ENCODE measurements around the gene IFNG-AS1. TPM values are rescaled to one million over a fixed set of nuclear protein-coding genes. Genes with fewer than 3 reads are reported as not detected.

The IFNG-AS1 gene
- total RNA-seq, 2 experiments from 2014 or later, result 15.7 to 36.8 TPM

- no TSS peak for BruUV-seq (replicated peaks)
- H2AFZ ChIP-seq (ENCODE audit: low read length), result no peak overlapping the region
- H3K27ac ChIP-seq (ENCODE audit: low read depth, low read length, poor library complexity, severe bottlenecking), result no peak overlapping the region
- H3K9me2 ChIP-seq (ENCODE audit: insufficient read depth, low read length), result no peaks in the 10 kb centered on the region
- no peaks in the 10 kb centered on the region for H3K9me3 ChIP-seq (ENCODE audit: low read length)
- H4K20me1 ChIP-seq (ENCODE audit: insufficient read depth, low read length), result no peaks in the 10 kb centered on the region
- POLR2A ChIA-PET, result interaction anchor here (0.7 to 1.2 kb wide), 4 partner anchors 19 to 147 kb away, joined by 3 to 4 read pairs (median 3); no protein-coding TSS in a partner anchor
- no peak overlapping the region for H3K4me3 ChIP-seq (ENCODE audit: low read depth, low read length, poor library complexity, severe bottlenecking)
- no peak overlapping the region for H3K4me2 ChIP-seq (ENCODE audit: low read length)
- CTCF ChIA-PET (ENCODE audit: unreplicated experiment), result no interaction called here
- H3K36me3 ChIP-seq (ENCODE audit: insufficient read depth, low read length), result peaks cover 26% of the 10 kb centered on the region
- DNase-seq (ENCODE audit: low spot score), result no peak
- TF ChIP-seq CTCF (conservative IDR thresholded peaks at IDR 0.05; ENCODE audit: low read length) (no peak), EZH2phosphoT487 (IDR thresholded peaks at IDR 0.05; ENCODE audit: borderline replicate concordance, low read depth, low read length) (no peak)
- intact Hi-C loops (cut with micrococcal nuclease; ENCODE audit: unreplicated experiment), result loop anchor here (10.0 kb wide), 1 partner anchor 682 kb away; no protein-coding TSS in a partner anchor
- no peaks in the 10 kb centered on the region for H3K4me1 ChIP-seq (ENCODE audit: insufficient read depth, low read length, poor library complexity, severe bottlenecking)
- no peaks in the 10 kb centered on the region for H3K79me2 ChIP-seq (ENCODE audit: insufficient read depth, low read depth, low read length)
Measured at GRCh38 chr12:68036642-68037041, 47.4 kb downstream of the IFNG-AS1 start.

GRCh38 chr12:68037616-68038255, 48.5 kb downstream of the IFNG-AS1 start:
- intact Hi-C loops (cut with micrococcal nuclease; ENCODE audit: unreplicated experiment), result loop anchor here (10.0 kb wide), 1 partner anchor 683 kb away; no protein-coding TSS in a partner anchor
- POLR2A ChIA-PET, result interaction anchor here (0.8 to 1.7 kb wide), 6 partner anchors 16 to 185 kb away, joined by 3 to 5 read pairs (median 5); no protein-coding TSS in a partner anchor
- no peaks in the 10 kb centered on the region for H3K4me1 ChIP-seq (ENCODE audit: insufficient read depth, low read length, poor library complexity, severe bottlenecking)
- H3K36me3 ChIP-seq (ENCODE audit: insufficient read depth, low read length), result peaks cover 23% of the 10 kb centered on the region
- H3K4me3 ChIP-seq (ENCODE audit: low read depth, low read length, poor library complexity, severe bottlenecking), result no peak overlapping the region
- no peaks in the 10 kb centered on the region for H3K9me3 ChIP-seq (ENCODE audit: low read length)
- TF ChIP-seq CTCF (conservative IDR thresholded peaks at IDR 0.05; ENCODE audit: low read length), result no peak
- TF ChIP-seq EZH2phosphoT487 (IDR thresholded peaks at IDR 0.05; ENCODE audit: borderline replicate concordance, low read depth, low read length), result no peak
- BruUV-seq (replicated peaks), result no TSS peak
- no peak overlapping the region for H2AFZ ChIP-seq (ENCODE audit: low read length)
- H3K79me2 ChIP-seq (ENCODE audit: insufficient read depth, low read depth, low read length), result no peaks in the 10 kb centered on the region
- H3K9me2 ChIP-seq (ENCODE audit: insufficient read depth, low read length), result no peaks in the 10 kb centered on the region
- H3K27ac ChIP-seq (ENCODE audit: low read depth, low read length, poor library complexity, severe bottlenecking), result no peak overlapping the region
- DNase-seq (ENCODE audit: low spot score), result no peak
- CTCF ChIA-PET (ENCODE audit: unreplicated experiment), result no interaction called here
- no peak overlapping the region for H3K4me2 ChIP-seq (ENCODE audit: low read length)
- no peaks in the 10 kb centered on the region for H4K20me1 ChIP-seq (ENCODE audit: insufficient read depth, low read length)

- peaks cover 23% of the 10 kb centered on the region for H3K36me3 ChIP-seq (ENCODE audit: insufficient read depth, low read length)
- BruUV-seq (replicated peaks), result no TSS peak
Measured at GRCh38 chr12:68038650-68039049, 49.4 kb downstream of the IFNG-AS1 start.

More at GRCh38 chr12:68038650-68039049, 49.4 kb downstream of the IFNG-AS1 start:
- intact Hi-C loops (cut with micrococcal nuclease; ENCODE audit: unreplicated experiment), result loop anchor here (10.0 kb wide), 1 partner anchor 684 kb away; no protein-coding TSS in a partner anchor
- no peak for TF ChIP-seq EZH2phosphoT487 (IDR thresholded peaks at IDR 0.05; ENCODE audit: borderline replicate concordance, low read depth, low read length)
- no peak for TF ChIP-seq CTCF (conservative IDR thresholded peaks at IDR 0.05; ENCODE audit: low read length)
- no peaks in the 10 kb centered on the region for H3K9me3 ChIP-seq (ENCODE audit: low read length)
- no peak overlapping the region for H3K4me2 ChIP-seq (ENCODE audit: low read length)
- H3K4me1 ChIP-seq (ENCODE audit: insufficient read depth, low read length, poor library complexity, severe bottlenecking), result no peaks in the 10 kb centered on the region
- H3K4me3 ChIP-seq (ENCODE audit: low read depth, low read length, poor library complexity, severe bottlenecking), result no peak overlapping the region
- DNase-seq (ENCODE audit: low spot score), result no peak
- no peaks in the 10 kb centered on the region for H3K9me2 ChIP-seq (ENCODE audit: insufficient read depth, low read length)
- no peak overlapping the region for H2AFZ ChIP-seq (ENCODE audit: low read length)
- POLR2A ChIA-PET, result interaction anchor here (0.6 to 1.7 kb wide), 5 partner anchors 9 to 649 kb away, joined by 3 to 5 read pairs (median 5); no protein-coding TSS in a partner anchor
- no peaks in the 10 kb centered on the region for H4K20me1 ChIP-seq (ENCODE audit: insufficient read depth, low read length)
- CTCF ChIA-PET (ENCODE audit: unreplicated experiment), result interaction anchor here (1.0 kb wide), 1 partner anchor 17 kb away, joined by 4 read pairs; no protein-coding TSS in a partner anchor
- H3K27ac ChIP-seq (ENCODE audit: low read depth, low read length, poor library complexity, severe bottlenecking), result no peak overlapping the region
- H3K79me2 ChIP-seq (ENCODE audit: insufficient read depth, low read depth, low read length), result no peaks in the 10 kb centered on the region

Data from OCI-LY7 (cell line).